ENCODE measurements around the gene SFPQ. TPM values are rescaled to one million over a fixed set of nuclear protein-coding genes. Genes with fewer than 3 reads are reported as not detected.

Gene SFPQ, protein sequence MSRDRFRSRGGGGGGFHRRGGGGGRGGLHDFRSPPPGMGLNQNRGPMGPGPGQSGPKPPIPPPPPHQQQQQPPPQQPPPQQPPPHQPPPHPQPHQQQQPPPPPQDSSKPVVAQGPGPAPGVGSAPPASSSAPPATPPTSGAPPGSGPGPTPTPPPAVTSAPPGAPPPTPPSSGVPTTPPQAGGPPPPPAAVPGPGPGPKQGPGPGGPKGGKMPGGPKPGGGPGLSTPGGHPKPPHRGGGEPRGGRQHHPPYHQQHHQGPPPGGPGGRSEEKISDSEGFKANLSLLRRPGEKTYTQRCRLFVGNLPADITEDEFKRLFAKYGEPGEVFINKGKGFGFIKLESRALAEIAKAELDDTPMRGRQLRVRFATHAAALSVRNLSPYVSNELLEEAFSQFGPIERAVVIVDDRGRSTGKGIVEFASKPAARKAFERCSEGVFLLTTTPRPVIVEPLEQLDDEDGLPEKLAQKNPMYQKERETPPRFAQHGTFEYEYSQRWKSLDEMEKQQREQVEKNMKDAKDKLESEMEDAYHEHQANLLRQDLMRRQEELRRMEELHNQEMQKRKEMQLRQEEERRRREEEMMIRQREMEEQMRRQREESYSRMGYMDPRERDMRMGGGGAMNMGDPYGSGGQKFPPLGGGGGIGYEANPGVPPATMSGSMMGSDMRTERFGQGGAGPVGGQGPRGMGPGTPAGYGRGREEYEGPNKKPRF
- 138 and 269 TPM in 2 replicates for total RNA-seq

DNA sequence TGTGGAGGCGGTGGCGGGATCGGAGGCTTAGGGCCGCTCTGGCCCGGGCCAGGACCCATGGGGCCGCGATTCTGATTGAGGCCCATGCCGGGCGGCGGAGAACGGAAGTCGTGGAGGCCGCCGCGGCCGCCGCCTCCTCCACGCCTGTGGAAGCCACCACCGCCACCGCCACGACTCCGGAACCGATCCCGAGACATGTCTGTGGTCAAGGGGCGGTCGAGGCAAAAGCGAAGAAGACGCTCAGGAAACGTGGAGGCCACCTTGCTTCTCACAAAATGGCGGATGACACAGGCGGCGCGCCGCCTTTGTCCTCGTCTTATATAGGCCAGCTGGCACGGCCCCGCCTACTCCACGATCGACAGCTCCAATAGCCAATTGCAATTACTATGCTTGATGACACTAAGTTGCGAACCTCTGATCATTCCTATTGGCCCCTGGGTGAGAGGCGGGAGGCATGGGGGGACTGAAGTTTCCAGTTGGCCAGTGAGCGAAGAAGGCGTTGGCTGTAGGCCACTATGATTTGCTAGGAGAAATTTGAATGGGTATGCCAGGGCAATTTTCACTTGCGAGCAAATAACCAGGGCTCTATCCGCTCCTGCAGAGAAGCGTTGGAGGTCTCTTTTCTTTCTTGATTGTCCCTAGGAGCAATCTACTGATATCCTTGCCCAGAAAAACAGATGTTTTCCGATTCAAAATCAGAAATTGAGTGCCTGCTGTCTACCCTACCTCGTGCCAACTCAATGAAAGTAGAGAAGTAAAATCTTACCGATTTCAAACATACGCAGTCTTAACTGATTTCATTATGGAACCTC, at the start of gene SFPQ:
Gene SFPQ (minus strand): TSS at position 293 of the 812 bp plus-strand sequence. CDS start 96 bp downstream, at position 197.

Other genes starting within 250 kb of the SFPQ start
- 45.1 and 55.1 TPM in 2 replicates for gene TMEM35B, start 207.8 kb downstream of the SFPQ start, total RNA-seq
- gene ZMYM6, start 161.2 kb downstream of the SFPQ start, total RNA-seq = 8.5 and 9.4 TPM in 2 replicates
- 16.3 and 22.1 TPM in 2 replicates for gene ZMYM1, start 113.8 kb downstream of the SFPQ start, total RNA-seq
- 25.5 and 35.8 TPM in 2 replicates for gene ZMYM4, start 75.6 kb upstream of the SFPQ start, total RNA-seq